HG02610 (cell line): Measurements from ENCODE around the gene KCNK3.
"Not testable (repeated sequence)": the region's sequence is repeated elsewhere in the genome, so short reads cannot be mapped to it uniquely, and the experiment has no call there.

ENCODE experiments used
- ATAC-seq: cut with Tn5 transposase; IDR thresholded peaks from one replicate; pipeline ENCODE4 v1.9.1; 2021; ENCODE audit warnings: mild to moderate bottlenecking, moderate library complexity; ENCODE audit not compliant: unreplicated experiment

Gene KCNK3

GRCh38 chr2:26729311-26729710 is 36.8 kb downstream of the KCNK3 start:
- ATAC-seq: no peak

- no peak for ATAC-seq
These were observed 38.2 kb downstream of the KCNK3 start for GRCh38 chr2:26730549-26731344.

- no peak for ATAC-seq
These were observed 39.2 kb downstream of the KCNK3 start for GRCh38 chr2:26731714-26732113.

- no peak for ATAC-seq
These were observed 39.9 kb downstream of the KCNK3 start for GRCh38 chr2:26732446-26732845.

- ATAC-seq: no peak
These were observed 40.9 kb downstream of the KCNK3 start for GRCh38 chr2:26733413-26733812.

DNA sequence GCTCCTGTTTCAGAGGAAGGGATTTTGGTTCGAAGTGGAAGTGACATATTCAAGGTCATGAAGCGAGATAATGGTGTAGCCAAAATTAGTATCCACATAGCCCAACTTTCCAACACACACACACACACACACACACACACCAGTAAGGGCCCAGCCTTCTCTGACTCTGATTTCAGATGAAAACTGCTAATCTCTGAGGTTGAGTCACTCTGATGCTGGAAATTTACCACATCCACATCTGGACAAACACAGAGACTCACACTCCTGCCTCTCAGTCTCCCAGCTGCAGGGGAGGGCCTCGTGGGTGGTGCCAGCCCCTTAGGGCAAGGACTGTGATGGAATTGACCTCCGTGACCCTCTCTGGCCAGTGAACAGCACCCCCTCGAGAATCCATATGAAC is 42.6 kb downstream of the KCNK3 start:
- no peak for ATAC-seq

- ATAC-seq: no peak
These were observed 43.5 kb downstream of the KCNK3 start for GRCh38 chr2:26735883-26736588.

- no peak for ATAC-seq
These were observed 44.7 kb downstream of the KCNK3 start for GRCh38 chr2:26737221-26737620.

- no peak for ATAC-seq
These were observed 46.0 kb downstream of the KCNK3 start for GRCh38 chr2:26738481-26738880.

GRCh38 chr2:26739514-26739913 is 47.0 kb downstream of the KCNK3 start:
- ATAC-seq: no peak

GRCh38 chr2:26740346-26740745 is 47.8 kb downstream of the KCNK3 start:
- no peak for ATAC-seq

DNA sequence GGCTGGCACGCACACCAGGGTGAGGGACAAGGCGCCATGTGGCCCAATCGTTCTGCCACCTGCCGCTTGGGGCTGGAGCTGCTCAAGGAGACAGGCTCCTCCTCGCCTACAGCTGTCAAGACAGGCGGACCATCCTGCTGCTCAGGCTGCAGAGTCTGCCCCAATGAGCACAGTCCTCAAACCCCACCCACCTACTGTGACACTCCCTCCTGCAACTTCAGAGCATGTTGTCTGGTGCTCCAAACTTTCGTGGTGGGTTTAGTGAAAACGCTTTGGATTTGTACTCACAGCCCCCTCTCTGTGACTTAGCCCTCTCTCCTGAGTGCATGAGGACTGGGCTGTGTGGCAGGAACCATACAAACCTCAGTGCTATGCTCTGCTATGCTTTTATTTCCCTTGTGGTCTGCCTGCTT is 48.4 kb downstream of the KCNK3 start:
- ATAC-seq: no peak

DNA sequence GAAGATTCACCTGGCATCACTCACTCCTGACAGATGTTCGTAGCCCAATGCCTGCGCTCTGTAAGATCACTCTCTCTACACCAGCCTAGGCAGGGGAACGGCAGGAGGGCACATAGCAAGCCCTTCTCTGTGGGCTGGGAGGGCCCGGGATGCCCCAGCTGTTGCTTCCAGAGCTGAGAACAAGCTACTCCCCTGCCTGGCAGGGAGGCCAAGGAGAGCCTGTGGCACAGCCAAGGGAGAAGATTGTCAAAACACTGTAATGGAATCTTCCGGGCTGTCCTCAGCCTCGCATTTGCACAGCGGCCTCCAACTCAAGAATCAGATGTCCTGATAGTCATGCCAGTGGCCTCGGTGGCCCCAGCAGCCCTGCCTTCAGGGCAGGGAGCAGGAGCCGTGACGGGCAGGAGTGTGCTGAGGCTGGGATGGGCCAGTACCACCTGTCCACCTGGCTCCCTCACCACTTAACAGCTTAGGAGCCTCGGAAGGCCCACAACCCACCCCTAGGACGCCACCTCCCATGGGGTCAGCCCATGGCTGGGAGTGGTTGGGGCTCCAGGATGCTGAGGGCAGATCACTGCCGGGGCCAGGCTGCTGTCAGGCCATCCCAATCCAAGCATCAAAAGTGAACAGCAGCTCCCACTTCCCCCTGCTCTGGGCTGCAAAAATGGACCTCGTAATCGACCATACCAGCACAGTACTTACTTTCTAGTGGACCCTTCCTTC is 49.7 kb downstream of the KCNK3 start:
- ATAC-seq: no peak

- ATAC-seq: no peak
These were observed 51.3 kb downstream of the KCNK3 start for GRCh38 chr2:26743852-26744251.

- ATAC-seq: no peak
These were observed 52.4 kb downstream of the KCNK3 start for GRCh38 chr2:26744953-26745352.

DNA sequence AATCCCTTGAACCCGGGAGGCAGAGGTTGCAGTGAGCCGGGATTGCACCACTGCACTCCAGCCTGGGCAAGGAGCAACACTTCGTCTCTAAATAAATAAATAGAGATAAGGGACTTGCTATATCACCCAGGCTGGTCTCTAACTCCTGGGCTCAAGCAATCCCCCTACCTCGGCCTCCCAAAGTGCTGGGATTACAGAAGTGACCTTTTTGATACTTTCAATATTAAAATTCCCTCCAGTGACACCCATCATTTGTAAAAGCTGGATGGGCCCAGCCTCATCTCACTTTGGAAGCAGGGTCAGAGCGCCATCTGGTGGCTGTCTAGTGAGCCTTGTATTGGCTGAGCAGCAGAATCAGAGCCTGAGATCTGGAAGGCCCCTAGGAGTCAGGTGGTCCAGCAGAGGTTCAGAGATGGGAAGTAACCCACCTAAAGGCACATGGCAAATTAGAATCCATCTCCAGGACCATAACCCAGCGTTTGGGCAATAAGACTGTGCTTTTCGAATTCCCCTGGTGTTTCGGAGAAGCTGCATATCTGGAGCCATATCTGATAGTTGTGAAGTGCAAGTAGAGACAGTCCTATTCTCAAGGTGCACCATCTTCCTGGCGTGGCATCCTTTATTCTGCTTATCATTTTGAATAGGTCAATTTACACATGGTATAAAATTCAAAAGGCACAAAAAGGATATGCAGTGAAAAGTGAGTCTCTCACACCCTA is 53.2 kb downstream of the KCNK3 start:
- ATAC-seq: no peak

DNA sequence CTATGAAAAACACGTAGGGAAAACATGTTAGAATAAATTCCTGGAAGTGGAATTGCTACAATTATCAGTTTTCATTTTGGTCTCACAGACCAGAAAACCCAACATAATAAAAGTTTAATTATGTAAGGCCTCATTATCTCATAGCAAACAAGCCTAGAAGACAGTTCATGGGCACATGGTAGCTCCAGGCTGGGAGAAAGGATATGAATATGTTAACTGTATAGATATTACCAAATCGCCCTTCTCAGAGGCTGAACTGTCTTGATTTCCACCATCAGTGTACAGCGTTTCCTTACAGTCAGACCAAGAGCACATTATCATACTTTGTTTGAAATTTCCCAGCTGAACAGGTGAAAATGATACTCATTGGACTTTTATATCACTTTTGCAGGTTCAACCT is 54.4 kb downstream of the KCNK3 start:
- ATAC-seq: no peak

DNA sequence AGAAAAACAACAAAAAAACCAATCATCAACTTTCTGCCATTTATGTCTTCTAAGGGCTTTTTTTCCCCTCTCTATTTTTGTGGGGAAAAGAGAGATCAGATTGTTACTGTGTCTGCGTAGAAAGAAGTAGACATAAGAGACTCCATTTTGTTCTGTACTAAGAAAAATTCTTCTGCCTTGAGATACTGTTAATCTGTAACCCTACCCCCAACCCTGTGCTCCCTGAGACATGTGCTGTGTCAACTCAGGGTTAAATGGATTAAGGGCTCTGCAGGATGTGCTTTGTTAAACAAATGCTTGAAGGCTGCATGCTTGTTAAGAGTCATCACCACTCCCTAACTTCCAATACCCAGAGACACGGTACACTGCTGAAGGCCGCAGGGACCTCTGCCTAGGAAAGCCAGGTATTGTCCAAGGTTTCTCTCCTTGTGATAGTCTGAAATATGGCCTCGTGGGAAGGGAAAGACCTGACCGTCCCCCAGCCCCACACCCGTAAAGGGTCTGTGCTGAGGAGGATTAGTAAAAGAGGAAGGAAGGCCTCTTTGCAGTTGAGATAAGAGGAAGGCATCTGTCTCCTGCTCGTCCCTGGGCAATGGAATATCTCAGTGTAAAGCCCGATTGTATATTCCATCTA is 57.4 kb downstream of the KCNK3 start:
- ATAC-seq: not testable (repeated sequence)

DNA sequence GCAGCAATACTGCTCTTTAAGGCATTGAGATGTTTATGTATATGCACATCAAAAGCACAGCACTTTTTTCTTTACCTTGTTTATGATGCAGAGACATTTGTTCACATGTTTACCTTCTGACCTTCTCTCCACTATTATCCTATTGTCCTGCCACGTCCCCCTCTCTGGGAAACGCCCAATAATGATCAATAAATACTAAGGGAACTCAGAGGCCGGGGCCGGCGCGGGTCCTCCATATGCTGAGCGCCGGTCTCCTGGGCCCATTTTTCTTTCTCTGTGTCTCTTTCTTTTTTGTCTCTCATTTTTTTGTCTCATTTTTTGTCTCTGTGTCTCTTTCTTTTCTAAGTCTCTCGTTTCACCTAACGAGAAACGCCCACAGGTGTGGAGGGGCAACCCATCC is 57.9 kb downstream of the KCNK3 start:
- not testable (repeated sequence) for ATAC-seq

- ATAC-seq: no peak
These were observed 60.1 kb downstream of the KCNK3 start for GRCh38 chr2:26752656-26753055.

DNA sequence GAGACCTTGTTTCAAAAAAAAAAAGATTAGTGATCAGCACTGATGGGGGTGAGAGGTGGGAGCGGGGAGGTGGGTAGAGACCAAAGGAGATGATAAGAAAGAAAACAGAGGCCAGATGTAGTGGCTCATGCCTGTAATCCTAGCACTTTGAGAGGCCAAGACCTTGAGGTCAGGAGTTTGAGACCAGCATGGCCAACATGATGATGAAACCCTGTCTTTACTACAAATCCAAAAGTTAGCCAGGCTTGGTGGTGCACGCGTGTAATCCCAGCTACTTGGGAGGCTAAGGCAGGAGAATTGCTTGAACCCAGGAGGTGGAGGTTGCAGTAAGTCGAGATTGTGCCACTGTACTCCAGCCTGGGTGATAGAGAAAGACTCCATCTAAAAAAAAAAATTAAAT is 62.0 kb downstream of the KCNK3 start:
- no peak for ATAC-seq
